Measurements from ENCODE around the gene CCDC8.

DNA sequence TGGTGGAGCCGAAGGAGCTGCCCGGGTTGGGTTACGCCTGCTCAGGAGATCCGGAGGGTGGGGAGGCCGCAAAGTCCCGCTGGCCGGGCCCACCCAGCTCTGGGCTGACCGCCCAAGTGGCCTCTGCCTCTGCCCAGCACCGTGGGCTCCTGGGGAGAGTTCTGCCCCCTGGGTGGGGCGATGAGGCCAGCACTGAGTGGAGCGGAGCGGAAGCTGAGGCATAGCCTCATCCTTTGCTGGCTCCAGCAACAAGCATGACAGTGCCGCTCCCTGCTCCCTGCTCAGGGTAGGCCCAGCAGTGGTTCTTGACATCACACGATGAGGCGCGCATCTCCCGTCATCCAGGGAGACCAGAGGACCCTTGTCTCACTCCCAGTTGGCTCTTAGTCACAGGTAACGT is 22.5 kb downstream of the CCDC8 start:
- TF ChIP-seq CTCF (IDR thresholded peaks at IDR 0.05) (no peak), POLR2A (IDR thresholded peaks at IDR 0.05) (no peak)
